Choroid plexus epithelial cell (primary cell): ENCODE measurements around the gene CBARP.
"Not testable (repeated sequence)": the region's sequence is repeated elsewhere in the genome, so short reads cannot be mapped to it uniquely, and the experiment has no call there.

Experiments used
- DNase-seq: peaks from one replicate; pipeline ENCODE4 v3.0.0-alpha.2; 2010; ENCODE audit warnings: low read depth
- H3K4me3 ChIP-seq: 2 replicates; pipeline ENCODE4 v1.5.1; 2011; ENCODE audit warnings: low read depth, mild to moderate bottlenecking, control low read depth, low read length, moderate library complexity
- TF ChIP-seq, protein P1 (sequence below): conservative IDR thresholded peaks from 2 replicates; pipeline ENCODE4 v1.5.1; 2011; ENCODE audit warnings: low read depth, mild to moderate bottlenecking, control low read depth, inconsistent platforms, low read length, moderate library complexity

CBARP gene

DNA sequence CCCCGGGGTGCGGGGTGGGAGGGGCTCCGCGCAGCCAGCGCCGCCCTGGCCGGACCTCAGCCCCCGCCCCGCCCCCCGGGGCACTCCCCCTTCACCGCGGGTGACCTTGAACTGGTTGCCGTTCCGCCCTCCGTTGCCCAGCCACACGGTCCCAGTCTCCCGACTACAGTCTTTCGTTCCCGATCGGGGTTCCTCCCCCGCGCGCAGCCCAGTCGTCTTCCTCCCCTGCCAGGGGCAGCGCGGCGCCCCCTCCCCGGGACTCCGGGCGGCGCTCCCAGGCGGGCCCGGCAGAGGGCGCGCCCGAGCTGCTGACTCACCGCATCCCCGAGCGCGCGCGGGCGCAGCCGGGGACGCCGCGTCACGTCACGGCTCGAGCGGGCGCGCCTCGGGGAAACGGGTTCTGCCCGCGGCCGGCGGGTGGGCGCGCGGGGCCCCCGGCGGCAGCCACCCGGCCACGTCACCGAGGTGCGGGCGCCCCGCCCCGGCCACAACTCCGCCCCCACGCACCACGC, 11.0 kb upstream of the CBARP start:
- H3K4me3 ChIP-seq = peak overlapping the region; percentile 78
- TF ChIP-seq, protein P1, sequence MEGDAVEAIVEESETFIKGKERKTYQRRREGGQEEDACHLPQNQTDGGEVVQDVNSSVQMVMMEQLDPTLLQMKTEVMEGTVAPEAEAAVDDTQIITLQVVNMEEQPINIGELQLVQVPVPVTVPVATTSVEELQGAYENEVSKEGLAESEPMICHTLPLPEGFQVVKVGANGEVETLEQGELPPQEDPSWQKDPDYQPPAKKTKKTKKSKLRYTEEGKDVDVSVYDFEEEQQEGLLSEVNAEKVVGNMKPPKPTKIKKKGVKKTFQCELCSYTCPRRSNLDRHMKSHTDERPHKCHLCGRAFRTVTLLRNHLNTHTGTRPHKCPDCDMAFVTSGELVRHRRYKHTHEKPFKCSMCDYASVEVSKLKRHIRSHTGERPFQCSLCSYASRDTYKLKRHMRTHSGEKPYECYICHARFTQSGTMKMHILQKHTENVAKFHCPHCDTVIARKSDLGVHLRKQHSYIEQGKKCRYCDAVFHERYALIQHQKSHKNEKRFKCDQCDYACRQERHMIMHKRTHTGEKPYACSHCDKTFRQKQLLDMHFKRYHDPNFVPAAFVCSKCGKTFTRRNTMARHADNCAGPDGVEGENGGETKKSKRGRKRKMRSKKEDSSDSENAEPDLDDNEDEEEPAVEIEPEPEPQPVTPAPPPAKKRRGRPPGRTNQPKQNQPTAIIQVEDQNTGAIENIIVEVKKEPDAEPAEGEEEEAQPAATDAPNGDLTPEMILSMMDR = peak; percentile 46
- peak; percentile 76 for DNase-seq

DNA sequence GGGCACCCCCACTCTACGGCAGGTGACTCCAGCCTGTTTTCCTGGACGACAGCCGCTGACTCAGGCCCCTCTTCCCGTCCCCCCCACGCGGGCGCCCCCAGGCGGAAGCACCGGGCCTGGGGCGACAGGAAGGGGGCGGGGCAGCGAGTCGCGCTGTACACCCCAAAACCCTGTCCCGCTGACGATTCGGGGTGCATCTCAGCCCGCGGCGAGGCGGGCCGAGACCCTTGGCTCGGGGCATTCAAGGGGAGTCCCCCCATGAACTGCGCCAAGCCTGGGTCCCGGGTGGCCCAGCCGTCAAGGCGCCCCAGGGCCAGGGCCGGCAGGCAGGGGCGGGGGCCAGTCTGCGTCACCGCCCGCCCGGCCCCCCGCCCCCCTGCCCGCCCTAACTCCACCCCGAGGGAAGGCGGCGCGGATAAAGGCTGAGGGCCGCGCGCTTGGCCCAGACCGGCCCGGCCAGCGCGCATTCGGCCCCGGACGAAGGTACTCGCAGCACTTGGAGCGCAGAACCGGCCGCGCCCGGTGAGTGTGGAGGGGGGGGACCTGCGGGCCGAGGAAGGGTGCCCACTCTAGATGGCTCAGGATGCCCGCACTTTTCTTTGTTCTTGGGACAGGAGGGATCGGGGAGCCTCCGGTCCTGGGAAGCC, 10.5 kb upstream of the CBARP start, which contains the start of gene MIDN:
Gene MIDN, plus strand, starts transcription at position 445 of the 647 bp plus-strand sequence. CDS start 1,714 bp downstream, outside the sequence.
- peak; percentile 92 for DNase-seq
- H3K4me3 ChIP-seq = peak within 1 kb of the TSS; percentile 78
- TF ChIP-seq, protein P1 = peak; percentile 26

DNA sequence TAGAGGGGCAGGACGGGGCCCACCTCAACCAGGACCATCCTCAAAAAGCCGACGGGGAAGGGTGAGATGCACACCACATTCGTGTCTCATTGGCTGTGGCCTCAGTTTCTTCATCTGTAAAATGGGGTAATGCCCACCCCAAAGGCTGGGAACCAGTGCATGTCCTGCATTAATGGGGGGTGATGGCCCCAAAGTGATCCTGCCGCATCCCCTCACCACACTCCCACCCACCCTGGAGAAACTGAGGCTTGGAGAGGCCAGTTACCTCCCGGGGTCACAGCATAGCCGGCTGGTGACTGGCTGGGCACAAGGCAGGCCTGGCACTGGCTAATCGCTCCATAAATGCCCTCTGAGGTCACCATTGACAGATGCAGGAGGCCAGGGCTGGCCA, 9.9 kb upstream of the CBARP start:
- H3K4me3 ChIP-seq = peak overlapping the region; percentile 78

DNA sequence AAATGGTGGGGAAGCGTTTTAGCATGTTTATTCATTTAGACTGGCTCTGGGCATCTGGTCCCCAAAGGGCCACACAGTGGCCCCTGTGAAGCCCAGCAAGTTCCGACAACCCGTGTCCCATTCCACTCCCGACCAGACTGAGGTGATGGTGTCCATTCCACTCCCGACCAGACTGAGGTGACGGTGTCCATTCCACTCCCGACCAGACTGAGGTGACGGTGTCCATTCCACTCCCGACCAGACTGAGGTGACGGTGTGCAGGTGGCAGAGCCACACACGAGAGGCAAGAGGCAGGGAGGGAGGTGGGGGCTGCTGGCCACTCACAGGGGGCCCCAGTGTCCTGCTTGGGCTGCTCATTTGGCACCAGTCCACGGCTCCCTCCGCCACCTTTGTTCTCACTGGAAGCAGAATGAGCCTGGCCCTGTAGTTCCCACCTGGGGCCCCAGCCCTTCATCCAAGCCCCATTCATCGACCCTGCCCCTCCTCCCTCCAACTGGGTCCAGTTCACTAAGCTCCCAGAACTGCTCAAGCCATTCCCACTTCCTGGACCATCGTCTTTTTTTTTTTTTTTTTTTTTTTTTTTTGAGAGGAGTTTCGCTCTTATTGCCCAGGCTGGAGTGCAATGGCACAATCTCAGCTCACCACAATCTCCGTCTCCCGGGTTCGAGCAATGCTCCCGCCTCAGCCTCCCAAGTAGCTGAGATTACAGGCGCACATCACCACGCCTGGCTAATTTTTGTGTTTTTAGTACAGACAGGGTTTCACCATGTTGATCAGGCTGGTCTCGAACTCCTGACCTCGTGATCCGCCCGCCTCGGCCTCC, 8.7 kb upstream of the CBARP start:
- not testable (repeated sequence) for H3K4me3 ChIP-seq, DNase-seq

More for the DNA sequence above, 9.9 kb upstream of the CBARP start:
- DNase-seq = no peak
- TF ChIP-seq, protein P1 = no peak

DNA sequence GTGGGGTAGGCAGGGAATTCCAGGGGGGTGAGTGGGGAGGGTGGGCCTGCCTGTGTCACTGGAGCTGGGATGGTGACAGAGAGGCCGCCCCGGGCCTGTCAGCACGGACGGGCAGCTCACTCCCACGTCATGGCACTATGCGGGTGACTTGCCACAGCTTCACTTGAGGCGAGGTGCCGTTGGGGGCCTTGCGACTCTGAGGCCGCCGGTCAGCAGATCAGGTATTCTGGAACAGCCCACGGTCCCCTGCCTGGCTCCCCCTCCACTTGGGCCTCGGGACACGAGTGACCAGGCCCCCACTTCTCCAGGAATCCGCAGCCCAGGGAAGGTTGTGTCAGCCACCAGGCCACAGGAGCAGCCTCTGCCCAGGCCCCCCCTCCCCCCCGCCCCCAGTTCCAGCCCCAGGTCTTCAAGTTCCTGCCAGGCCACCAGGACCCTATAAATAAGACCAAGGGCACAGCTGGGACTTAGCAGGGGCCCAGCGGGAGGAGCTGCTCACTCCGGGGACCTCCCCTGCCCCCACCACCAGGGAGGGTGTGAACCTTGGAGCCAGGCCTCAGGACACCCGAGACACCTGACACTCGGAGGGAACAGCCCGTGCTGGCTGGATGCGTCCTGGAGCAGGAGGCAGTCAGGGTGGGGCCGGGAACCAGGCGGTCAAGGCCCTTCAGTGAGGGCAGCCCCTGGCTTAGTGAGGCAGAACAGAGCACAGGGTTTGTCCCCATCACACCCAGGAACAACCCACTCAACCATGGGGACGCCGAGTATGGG, 7.9 kb upstream of the CBARP start:
- DNase-seq = no peak
- TF ChIP-seq, protein P1 = no peak
- no peak overlapping the region for H3K4me3 ChIP-seq

DNA sequence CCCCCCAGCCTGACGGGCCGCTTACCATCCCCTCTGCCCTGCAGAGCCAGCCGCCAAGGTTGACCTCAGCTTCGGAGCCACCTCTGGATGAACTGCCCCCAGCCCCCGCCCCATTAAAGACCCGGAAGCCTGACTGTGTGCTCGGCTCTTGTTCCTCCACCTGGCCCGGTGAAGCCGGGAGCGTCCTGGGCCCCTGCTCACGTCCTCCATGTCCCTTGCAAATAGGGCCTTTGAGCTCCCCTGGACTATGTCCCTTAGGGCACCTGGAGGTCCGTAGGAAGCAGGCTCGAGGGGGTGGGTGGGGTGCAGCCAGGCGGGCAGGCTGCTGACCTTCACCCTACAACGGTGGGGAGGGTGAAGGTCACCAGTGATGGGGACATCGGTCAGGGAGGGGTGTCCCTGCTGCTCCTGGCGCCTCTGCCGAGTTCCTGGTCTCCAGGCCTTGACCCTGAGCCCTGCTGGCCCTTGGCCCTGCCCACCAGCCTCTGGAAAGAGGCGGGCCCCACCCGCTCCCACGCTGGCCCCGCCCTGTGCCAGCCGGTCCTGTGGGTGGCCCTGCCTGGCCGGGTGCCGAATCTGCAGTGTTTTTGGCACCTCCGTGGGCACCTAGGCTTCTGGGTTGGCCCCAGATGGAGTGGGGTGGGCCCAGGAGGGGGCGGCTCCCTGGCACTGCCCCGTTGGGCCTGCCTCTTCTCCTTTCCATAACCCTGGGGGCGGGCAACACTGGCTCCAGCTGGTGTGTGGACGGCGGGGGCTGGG, 7.1 kb upstream of the CBARP start:
- DNase-seq = no peak
- TF ChIP-seq, protein P1 = no peak
- no peak overlapping the region for H3K4me3 ChIP-seq
